Endothelial cell (in vitro differentiated cells): ENCODE results near the gene TUBA3D. TPM values are rescaled to one million over a fixed set of nuclear protein-coding genes. Genes with fewer than 3 reads are reported as not detected.
"Not testable (repeated sequence)": the region's sequence is repeated elsewhere in the genome, so short reads cannot be mapped to it uniquely, and the experiment has no call there.

Experiments used
- DNase-seq: peaks from one replicate; pipeline ENCODE4 v3.0.0; 2021; ENCODE audit warnings: low spot score
- H3K27ac Mint-ChIP-seq: one replicate; pipeline ENCODE4 v1.8.0; 2021; ENCODE audit warnings: mixed read lengths, inconsistent platforms; ENCODE audit not compliant: unreplicated experiment
- H3K27me3 Mint-ChIP-seq: one replicate; pipeline ENCODE4 v1.8.0; 2021; ENCODE audit warnings: mild to moderate bottlenecking, moderate library complexity, mixed read lengths, inconsistent platforms; ENCODE audit not compliant: unreplicated experiment
- H3K36me3 Mint-ChIP-seq: one replicate; pipeline ENCODE4 v1.8.0; 2021; ENCODE audit warnings: mild to moderate bottlenecking, low read depth, mixed read lengths, inconsistent platforms; ENCODE audit not compliant: unreplicated experiment
- H3K4me1 Mint-ChIP-seq: one replicate; pipeline ENCODE4 v1.8.0; 2021; ENCODE audit warnings: mild to moderate bottlenecking, mixed read lengths, inconsistent platforms; ENCODE audit not compliant: unreplicated experiment
- H3K4me3 Mint-ChIP-seq: one replicate; pipeline ENCODE4 v1.8.0; 2021; ENCODE audit warnings: mild to moderate bottlenecking, mixed read lengths, inconsistent platforms; ENCODE audit not compliant: unreplicated experiment
- H3K9me3 Mint-ChIP-seq: one replicate; pipeline ENCODE4 v1.8.0; 2021; ENCODE audit warnings: mixed read lengths, inconsistent platforms; ENCODE audit not compliant: unreplicated experiment
- CTCF ChIP-seq: fragments of 200-600 bp; sonication (generic); IDR thresholded peaks from one replicate; pipeline ENCODE4 v1.5.0; 2021; ENCODE audit warnings: antibody characterized with exemption; ENCODE audit not compliant: unreplicated experiment
- total RNA-seq: library from RNA; stranded (reverse); fragmentation: NEBNext Ultra II Directional; extraction: Animal tissue kit (Norgen Biotek cat#: 25700); gene quantifications from one replicate; pipeline ENCODE4 v1.2.1, GENCODE V29; 2021; ENCODE audit not compliant: unreplicated experiment

TUBA3D gene
- total RNA-seq, 1 donor from 2014 or later: not detected

- H3K36me3 Mint-ChIP-seq: peaks cover 8% of the 10 kb centered on the region
Measured at GRCh38 chr2:131509615-131510014, 33.7 kb downstream of the TUBA3D start.

DNA sequence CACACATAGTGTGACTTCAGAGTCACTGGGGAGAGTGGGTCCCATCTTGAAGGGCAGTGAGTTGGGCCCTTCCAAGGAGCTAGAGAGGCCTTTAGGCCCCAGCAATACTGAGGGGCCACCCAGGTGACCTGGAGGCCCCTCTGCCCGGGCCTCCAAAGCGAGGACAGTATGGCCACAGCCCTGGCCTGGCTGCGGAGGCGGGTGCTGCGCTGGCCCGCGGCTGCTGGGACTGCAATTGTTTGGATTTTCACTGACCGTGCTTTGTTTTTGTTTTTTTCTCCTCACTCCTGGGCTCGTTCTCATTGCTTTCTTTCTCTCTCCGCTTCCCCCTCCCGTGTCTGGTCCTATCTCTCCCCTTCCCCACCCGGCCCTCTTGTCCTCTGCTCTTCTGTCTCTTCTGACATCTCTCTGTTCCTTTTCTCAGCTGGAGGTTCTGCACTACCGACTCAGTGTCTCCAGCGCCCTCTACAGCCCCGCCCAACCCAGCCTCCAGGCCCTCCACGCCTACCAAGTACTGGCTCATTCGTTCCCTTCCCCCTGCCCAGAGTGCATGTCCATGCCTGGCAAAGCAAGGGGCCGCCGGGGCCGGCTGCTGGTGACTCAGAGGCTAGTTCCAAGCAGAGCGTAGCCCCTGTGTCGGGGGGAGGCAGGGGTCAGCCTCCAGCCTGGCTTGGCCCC is 35.5 kb downstream of the TUBA3D start:
- not testable (repeated sequence) for H3K27ac Mint-ChIP-seq, DNase-seq, H3K27me3 Mint-ChIP-seq, H3K9me3 Mint-ChIP-seq, H3K36me3 Mint-ChIP-seq, H3K4me3 Mint-ChIP-seq, H3K4me1 Mint-ChIP-seq

More at GRCh38 chr2:131509615-131510014, 33.7 kb downstream of the TUBA3D start:
- no peak for DNase-seq
- peaks cover 2% of the 10 kb centered on the region for H3K27me3 Mint-ChIP-seq
- no peak overlapping the region for H3K4me3 Mint-ChIP-seq
- no peak for TF ChIP-seq CTCF
- H3K4me1 Mint-ChIP-seq: no peaks in the 10 kb centered on the region
- no peak overlapping the region for H3K27ac Mint-ChIP-seq
- no peaks in the 10 kb centered on the region for H3K9me3 Mint-ChIP-seq

GRCh38 chr2:131511969-131512870 is 36.3 kb downstream of the TUBA3D start:
- not testable (repeated sequence) for DNase-seq, H3K4me1 Mint-ChIP-seq, H3K9me3 Mint-ChIP-seq, H3K27me3 Mint-ChIP-seq, H3K27ac Mint-ChIP-seq, H3K36me3 Mint-ChIP-seq
- peak overlapping the region; percentile 63 for H3K4me3 Mint-ChIP-seq

- not testable (repeated sequence) for H3K4me1 Mint-ChIP-seq, H3K27me3 Mint-ChIP-seq, H3K36me3 Mint-ChIP-seq, H3K4me3 Mint-ChIP-seq, H3K9me3 Mint-ChIP-seq, DNase-seq
- H3K27ac Mint-ChIP-seq: peak overlapping the region; percentile 57
Measured at GRCh38 chr2:131514408-131515166, 38.7 kb downstream of the TUBA3D start.

DNA sequence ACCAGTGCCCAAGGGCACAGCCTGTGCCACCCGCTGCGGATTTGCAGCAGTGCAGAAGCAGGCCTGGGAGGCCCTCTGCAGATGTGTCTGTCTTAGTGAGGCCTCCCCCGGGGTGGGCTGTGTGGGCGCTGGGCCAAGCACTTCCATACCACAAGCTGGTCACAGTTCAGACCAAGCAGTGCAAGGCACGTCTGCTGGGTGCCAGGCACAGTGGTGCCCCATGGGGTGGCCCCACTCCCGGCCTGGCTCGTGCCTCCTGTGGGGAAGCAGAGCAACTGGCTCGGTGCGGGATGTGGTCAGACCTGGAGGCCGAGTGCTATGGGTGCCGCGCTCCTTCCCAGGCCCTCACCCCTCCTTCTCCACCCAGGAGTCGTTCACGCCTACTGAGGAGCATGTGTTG is 39.3 kb downstream of the TUBA3D start:
- H3K36me3 Mint-ChIP-seq, H3K27me3 Mint-ChIP-seq, H3K27ac Mint-ChIP-seq, H3K4me1 Mint-ChIP-seq, DNase-seq, H3K4me3 Mint-ChIP-seq, H3K9me3 Mint-ChIP-seq: not testable (repeated sequence)

DNA sequence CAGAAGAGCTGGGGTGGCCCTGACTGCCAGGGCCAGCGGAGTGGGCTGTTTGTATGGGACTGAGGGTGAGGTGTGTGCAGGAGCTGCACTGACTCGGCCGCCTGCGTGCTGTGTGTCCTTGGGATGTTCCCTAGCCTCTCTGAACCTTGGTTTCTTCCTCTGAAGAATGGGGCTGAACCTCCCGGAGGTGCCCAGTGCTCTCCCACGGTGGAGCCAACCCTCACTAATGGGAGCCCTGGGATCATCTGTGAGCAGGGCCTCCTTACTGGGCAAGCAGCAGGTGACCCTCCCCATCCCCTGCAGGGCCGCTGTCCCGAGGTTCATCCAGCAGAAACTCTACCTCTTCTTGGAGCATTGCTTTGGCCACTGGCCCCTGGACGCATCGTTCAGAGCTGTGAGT is 40.1 kb downstream of the TUBA3D start:
- H3K9me3 Mint-ChIP-seq: no peaks in the 10 kb centered on the region
- H3K27ac Mint-ChIP-seq: no peak overlapping the region
- H3K4me1 Mint-ChIP-seq: no peaks in the 10 kb centered on the region
- H3K4me3 Mint-ChIP-seq: no peak overlapping the region
- DNase-seq: no peak
- H3K27me3 Mint-ChIP-seq: peaks cover 2% of the 10 kb centered on the region
- H3K36me3 Mint-ChIP-seq: peaks cover 8% of the 10 kb centered on the region
- TF ChIP-seq CTCF: no peak

DNA sequence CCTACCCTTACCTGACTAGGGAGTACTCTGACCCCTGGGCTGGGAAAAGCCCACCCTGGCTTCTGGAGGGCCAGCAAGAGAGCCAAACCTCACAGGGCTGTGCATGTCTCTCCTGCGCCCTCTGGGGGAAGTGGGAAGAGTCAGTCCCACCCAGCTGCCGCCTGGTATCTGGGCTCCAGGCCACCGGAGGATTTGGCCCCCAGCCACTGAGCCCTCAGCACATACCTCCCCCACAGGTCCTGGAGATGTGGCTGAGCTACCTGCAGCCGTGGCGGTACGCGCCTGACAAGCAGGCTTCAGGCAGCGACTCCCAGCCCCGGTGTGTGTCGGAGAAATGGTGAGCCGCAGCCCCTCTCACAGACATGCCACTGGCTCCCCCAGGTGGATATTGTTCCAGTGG is 40.7 kb downstream of the TUBA3D start:
- not testable (repeated sequence) for H3K4me1 Mint-ChIP-seq, H3K36me3 Mint-ChIP-seq, H3K27ac Mint-ChIP-seq, H3K4me3 Mint-ChIP-seq, H3K9me3 Mint-ChIP-seq, H3K27me3 Mint-ChIP-seq
- peak; percentile 33 for DNase-seq
